HepG2 (cell line): Measurements from ENCODE around the gene TREH. TPM values are rescaled to one million over a fixed set of nuclear protein-coding genes. Genes with fewer than 3 reads are reported as not detected.

Source experiments
- ATF1 ChIP-seq: IDR thresholded peaks from 2 replicates; pipeline ENCODE4 v1.6.1; 2016; ENCODE audit warnings: mild to moderate bottlenecking, control low read depth
- HDAC6 ChIP-seq: fragments of 200-600 bp; sonication (generic); IDR thresholded peaks from 2 replicates; pipeline ENCODE4 v1.7.0; 2017; ENCODE audit warnings: mild to moderate bottlenecking, antibody characterized with exemption, low read length, low read depth
- JUND ChIP-seq: sonication (generic); formaldehyde crosslinking; IDR thresholded peaks from 2 replicates; pipeline ENCODE4 v1.8.0; 2022; ENCODE audit warnings: mild to moderate bottlenecking, missing genetic modification reagents
- NR2C2 ChIP-seq: sonication (generic); formaldehyde crosslinking; IDR thresholded peaks from 2 replicates; pipeline ENCODE4 v1.4.0; 2020; ENCODE audit warnings: missing genetic modification reagents, mild to moderate bottlenecking, moderate library complexity, borderline replicate concordance
- PRPF4 ChIP-seq: fragments of 200-400 bp; formaldehyde crosslinking; IDR thresholded peaks from 2 replicates; pipeline ENCODE4 v1.6.1; 2016; ENCODE audit warnings: low read length, low read depth; ENCODE audit not compliant: poor library complexity, severe bottlenecking
- RAD51 ChIP-seq: fragments of 450-650 bp; IDR thresholded peaks from 2 replicates; pipeline ENCODE4 v1.6.1; 2016; ENCODE audit warnings: borderline replicate concordance
- RARA ChIP-seq: IDR thresholded peaks from 2 replicates; pipeline ENCODE4 v1.6.1; 2016; ENCODE audit warnings: missing genetic modification reagents, missing compliant biosample characterization
- SSRP1 ChIP-seq: IDR thresholded peaks from 2 replicates; pipeline ENCODE4 v1.6.1; 2016; ENCODE audit warnings: control low read depth
- TCF7 ChIP-seq: sonication (generic); IDR thresholded peaks from 2 replicates; pipeline ENCODE4 v1.6.1; 2016; ENCODE audit warnings: antibody characterized with exemption, low read depth
- TFAP4 ChIP-seq: sonication (generic); IDR thresholded peaks from 2 replicates; pipeline ENCODE4 v1.6.1; 2016; ENCODE audit warnings: low read depth, borderline replicate concordance
- ZBTB1 ChIP-seq: sonication (generic); formaldehyde crosslinking; IDR thresholded peaks from 2 replicates; pipeline ENCODE4 v1.4.0; 2020; ENCODE audit warnings: missing genetic modification reagents, borderline replicate concordance
- ZBTB7A ChIP-seq: sonication (generic); formaldehyde crosslinking; IDR thresholded peaks from 2 replicates; pipeline ENCODE4 v1.8.0; 2022; ENCODE audit warnings: mild to moderate bottlenecking, missing genetic modification reagents
- ZKSCAN5 ChIP-seq: sonication (generic); formaldehyde crosslinking; IDR thresholded peaks from 2 replicates; pipeline ENCODE4 v1.5.1; 2020; ENCODE audit warnings: mild to moderate bottlenecking, missing genetic modification reagents
- ZNF335 ChIP-seq: sonication (generic); formaldehyde crosslinking; IDR thresholded peaks from 2 replicates; pipeline ENCODE4 v1.4.0; 2020; ENCODE audit warnings: missing genetic modification reagents
- ZSCAN31 ChIP-seq: sonication (generic); formaldehyde crosslinking; IDR thresholded peaks from 2 replicates; pipeline ENCODE4 v1.5.0; 2020; ENCODE audit warnings: low read depth, mild to moderate bottlenecking, missing genetic modification reagents
- polyA plus RNA-seq, 8 experiments: library from polyadenylated mRNA; depleted of rRNA in 3 of 8; stranded (reverse) in 7 of 8; unstranded in 1 of 8; fragments of >200 nt; fragmentation: Illumina TruSeq in 4 of 8; extraction: Trizol in 4 of 8; gene quantifications; 2 replicates each; pipeline versions ENCODE4 v1.2.1 to v1.2.3, GENCODE V29; 2011 to 2016; ENCODE audit warnings: low read depth in 4 of 8, missing spikeins in 1 of 8, mixed read lengths in 1 of 8; ENCODE audit not compliant: insufficient read depth in 1 of 8
- total RNA-seq, 5 experiments: library from RNA; depleted of rRNA; stranded (reverse); fragments of >200 nt; fragmentation: Illumina TruSeq; extraction: Trizol; gene quantifications; 2 replicates each; pipeline ENCODE4 v1.2.3, GENCODE V29; 2016; ENCODE audit warnings: low read depth in 1 of 5
- TF ChIP-seq, protein P1 (sequence below): sonication (generic); formaldehyde crosslinking; IDR thresholded peaks from 2 replicates; pipeline ENCODE4 v1.4.0; 2020; ENCODE audit warnings: missing genetic modification reagents, mild to moderate bottlenecking, borderline replicate concordance
- TF ChIP-seq, protein P2 (sequence below): sonication (generic); formaldehyde crosslinking; IDR thresholded peaks from 2 replicates; pipeline ENCODE4 v1.9.0; 2021; ENCODE audit warnings: missing genetic modification reagents, borderline replicate concordance
- TF ChIP-seq, protein P3 (sequence below): sonication (generic); formaldehyde crosslinking; IDR thresholded peaks from 2 replicates; pipeline ENCODE4 v1.4.0; 2020; ENCODE audit warnings: low read depth, mild to moderate bottlenecking, missing genetic modification reagents

The TREH gene
- total and polyA plus RNA-seq, 2 of the 13 experiments (the other 11 are each of a cell fraction or from before 2014, with no cell fraction given), result 0.53 to 0.86 TPM

DNA sequence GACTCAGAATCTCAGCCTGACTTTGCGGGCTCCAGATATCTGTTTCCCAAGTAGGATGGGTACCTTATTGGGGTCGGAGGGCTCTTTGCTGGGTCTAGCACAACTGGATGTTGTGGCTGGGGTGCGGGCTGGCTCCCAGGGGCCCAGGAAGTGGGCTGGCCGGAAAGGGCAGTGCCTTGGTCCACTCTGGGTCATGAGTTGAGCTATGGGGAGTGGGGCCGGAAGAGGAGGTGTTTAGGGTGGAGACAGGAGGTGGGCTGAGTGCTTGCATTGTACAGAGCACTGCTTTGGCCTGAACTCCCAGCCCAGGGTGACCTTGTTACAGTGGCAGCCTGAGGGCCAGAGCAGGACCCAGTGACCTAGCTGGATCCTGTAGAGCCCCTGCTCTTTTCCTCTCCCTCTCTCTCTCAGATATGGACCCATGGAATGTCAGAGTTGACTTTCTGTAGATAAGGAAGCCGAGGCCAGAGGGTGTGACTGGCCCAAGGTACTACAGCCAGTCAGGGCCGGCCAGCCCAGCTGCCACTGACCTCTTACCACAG is 58.9 kb downstream of the TREH start (continued):
- peak; percentile 39; the same call in 1 of the 2 replicates for TF ChIP-seq ATF1 (CRISPR knock-in tag)
- TF ChIP-seq, protein P1, sequence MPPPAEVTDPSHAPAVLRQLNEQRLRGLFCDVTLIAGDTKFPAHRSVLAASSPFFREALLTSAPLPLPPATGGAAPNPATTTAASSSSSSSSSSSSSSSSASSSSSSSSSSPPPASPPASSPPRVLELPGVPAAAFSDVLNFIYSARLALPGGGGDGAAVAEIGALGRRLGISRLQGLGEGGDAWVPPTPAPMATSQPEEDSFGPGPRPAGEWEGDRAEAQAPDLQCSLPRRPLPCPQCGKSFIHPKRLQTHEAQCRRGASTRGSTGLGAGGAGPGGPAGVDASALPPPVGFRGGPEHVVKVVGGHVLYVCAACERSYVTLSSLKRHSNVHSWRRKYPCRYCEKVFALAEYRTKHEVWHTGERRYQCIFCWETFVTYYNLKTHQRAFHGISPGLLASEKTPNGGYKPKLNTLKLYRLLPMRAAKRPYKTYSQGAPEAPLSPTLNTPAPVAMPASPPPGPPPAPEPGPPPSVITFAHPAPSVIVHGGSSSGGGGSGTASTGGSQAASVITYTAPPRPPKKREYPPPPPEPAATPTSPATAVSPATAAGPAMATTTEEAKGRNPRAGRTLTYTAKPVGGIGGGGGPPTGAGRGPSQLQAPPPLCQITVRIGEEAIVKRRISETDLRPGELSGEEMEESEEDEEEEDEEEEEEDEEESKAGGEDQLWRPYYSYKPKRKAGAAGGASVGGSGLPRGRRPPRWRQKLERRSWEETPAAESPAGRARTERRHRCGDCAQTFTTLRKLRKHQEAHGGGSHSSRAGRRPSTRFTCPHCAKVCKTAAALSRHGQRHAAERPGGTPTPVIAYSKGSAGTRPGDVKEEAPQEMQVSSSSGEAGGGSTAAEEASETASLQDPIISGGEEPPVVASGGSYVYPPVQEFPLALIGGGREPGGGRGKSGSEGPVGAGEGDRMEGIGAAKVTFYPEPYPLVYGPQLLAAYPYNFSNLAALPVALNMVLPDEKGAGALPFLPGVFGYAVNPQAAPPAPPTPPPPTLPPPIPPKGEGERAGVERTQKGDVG (CRISPR knock-in tag), result no peak
- TF ChIP-seq, protein P2, sequence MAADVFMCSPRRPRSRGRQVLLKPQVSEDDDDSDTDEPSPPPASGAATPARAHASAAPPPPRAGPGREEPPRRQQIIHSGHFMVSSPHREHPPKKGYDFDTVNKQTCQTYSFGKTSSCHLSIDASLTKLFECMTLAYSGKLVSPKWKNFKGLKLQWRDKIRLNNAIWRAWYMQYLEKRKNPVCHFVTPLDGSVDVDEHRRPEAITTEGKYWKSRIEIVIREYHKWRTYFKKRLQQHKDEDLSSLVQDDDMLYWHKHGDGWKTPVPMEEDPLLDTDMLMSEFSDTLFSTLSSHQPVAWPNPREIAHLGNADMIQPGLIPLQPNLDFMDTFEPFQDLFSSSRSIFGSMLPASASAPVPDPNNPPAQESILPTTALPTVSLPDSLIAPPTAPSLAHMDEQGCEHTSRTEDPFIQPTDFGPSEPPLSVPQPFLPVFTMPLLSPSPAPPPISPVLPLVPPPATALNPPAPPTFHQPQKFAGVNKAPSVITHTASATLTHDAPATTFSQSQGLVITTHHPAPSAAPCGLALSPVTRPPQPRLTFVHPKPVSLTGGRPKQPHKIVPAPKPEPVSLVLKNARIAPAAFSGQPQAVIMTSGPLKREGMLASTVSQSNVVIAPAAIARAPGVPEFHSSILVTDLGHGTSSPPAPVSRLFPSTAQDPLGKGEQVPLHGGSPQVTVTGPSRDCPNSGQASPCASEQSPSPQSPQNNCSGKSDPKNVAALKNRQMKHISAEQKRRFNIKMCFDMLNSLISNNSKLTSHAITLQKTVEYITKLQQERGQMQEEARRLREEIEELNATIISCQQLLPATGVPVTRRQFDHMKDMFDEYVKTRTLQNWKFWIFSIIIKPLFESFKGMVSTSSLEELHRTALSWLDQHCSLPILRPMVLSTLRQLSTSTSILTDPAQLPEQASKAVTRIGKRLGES (CRISPR knock-in tag), result no peak
- TF ChIP-seq SSRP1, result peak; percentile 47; the same call in 1 of the 2 replicates
- no peak for TF ChIP-seq HDAC6
- TF ChIP-seq ZKSCAN5, result no peak
- no peak for TF ChIP-seq ZNF335 (CRISPR knock-in tag)
- no peak for TF ChIP-seq PRPF4
- TF ChIP-seq ZSCAN31 (CRISPR knock-in tag), result peak; percentile 64; the same call in 1 of the 2 replicates
- peak; percentile 79 for TF ChIP-seq NR2C2
- TF ChIP-seq ZBTB7A (CRISPR knock-in tag), result no peak; the same call in 1 of the 2 replicates
- TF ChIP-seq, protein P3, sequence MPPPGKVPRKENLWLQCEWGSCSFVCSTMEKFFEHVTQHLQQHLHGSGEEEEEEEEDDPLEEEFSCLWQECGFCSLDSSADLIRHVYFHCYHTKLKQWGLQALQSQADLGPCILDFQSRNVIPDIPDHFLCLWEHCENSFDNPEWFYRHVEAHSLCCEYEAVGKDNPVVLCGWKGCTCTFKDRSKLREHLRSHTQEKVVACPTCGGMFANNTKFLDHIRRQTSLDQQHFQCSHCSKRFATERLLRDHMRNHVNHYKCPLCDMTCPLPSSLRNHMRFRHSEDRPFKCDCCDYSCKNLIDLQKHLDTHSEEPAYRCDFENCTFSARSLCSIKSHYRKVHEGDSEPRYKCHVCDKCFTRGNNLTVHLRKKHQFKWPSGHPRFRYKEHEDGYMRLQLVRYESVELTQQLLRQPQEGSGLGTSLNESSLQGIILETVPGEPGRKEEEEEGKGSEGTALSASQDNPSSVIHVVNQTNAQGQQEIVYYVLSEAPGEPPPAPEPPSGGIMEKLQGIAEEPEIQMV (CRISPR knock-in tag), result 0 out of 2 replicates have a peak, but pooled peaks have one; percentile 14
- no peak for TF ChIP-seq JUND (CRISPR knock-in tag)
- TF ChIP-seq TFAP4, result no peak
- no peak for TF ChIP-seq RAD51
- peak; percentile 70 for TF ChIP-seq RARA
- TF ChIP-seq TCF7, result no peak
- TF ChIP-seq ZBTB1 (CRISPR knock-in tag), result no peak
